ENCODE data around the gene RPA1. TPM values are rescaled to one million over a fixed set of nuclear protein-coding genes. Genes with fewer than 3 reads are reported as not detected.

RPA1 gene
- total and polyA plus RNA-seq, 4 donors: 9.2 to 29.5 (median 11.9) TPM

GRCh38 chr17:1912146-1912545, 82.3 kb downstream of the RPA1 start:
- Histone ChIP-seq H3K9ac (ENCODE audit: low read depth in 1 of 2, low read length in 2 of 2) (no peak overlapping the region), H3K27ac (ENCODE audit: low read depth in 1 of 2, low read length in 2 of 2) (no peak overlapping the region), H3K4me1 (ENCODE audit: control insufficient read depth in 4 of 4, insufficient read depth in 4 of 4, low read length in 3 of 4) (peaks cover 10 to 24% (median 24%) of the 10 kb centered on the region in 4 donors), H3K9me3 (ENCODE audit: control insufficient read depth in 4 of 4, low read length in 3 of 4) (no peaks in the 10 kb centered on the region), H3K4me3 (ENCODE audit: low read depth in 1 of 3, low read length in 3 of 3) (no peak overlapping the region), H3K27me3 (ENCODE audit: control insufficient read depth in 4 of 4, insufficient read depth in 4 of 4, low read length in 3 of 4) (no peaks in the 10 kb centered on the region), H3K36me3 (ENCODE audit: control insufficient read depth in 4 of 4, insufficient read depth in 3 of 4, low read depth in 1 of 4, low read length in 3 of 4) (no peaks in the 10 kb centered on the region)
- TF ChIP-seq GABPA (IDR thresholded peaks at IDR 0.05 in 1 of 2, conservative IDR thresholded peaks at IDR 0.05 in 1 of 2) (no peak), REST (IDR thresholded peaks at IDR 0.05) (no peak), TAF1 (conservative IDR thresholded peaks at IDR 0.05) (no peak), EGR1 (IDR thresholded peaks at IDR 0.05; ENCODE audit: low read depth in 2 of 2) (no peak), SP1 (IDR thresholded peaks at IDR 0.05) (no peak), ZBTB33 (IDR thresholded peaks at IDR 0.05) (no peak), RAD21 (IDR thresholded peaks at IDR 0.05) (no peak), FOXA1 (IDR thresholded peaks at IDR 0.05) (no peak), RXRA (IDR thresholded peaks at IDR 0.05) (no peak), CTCF (IDR thresholded peaks at IDR 0.05; ENCODE audit: low read depth, low read length, missing input control) (no peak), HNF4A (conservative IDR thresholded peaks at IDR 0.05) (no peak), FOXA2 (IDR thresholded peaks at IDR 0.05) (no peak), YY1 (IDR thresholded peaks at IDR 0.05) (no peak), JUND (IDR thresholded peaks at IDR 0.05) (no peak), HNF4G (IDR thresholded peaks at IDR 0.05) (no peak), NR2F2 (IDR thresholded peaks at IDR 0.05) (no peak), MAX (IDR thresholded peaks at IDR 0.05) (no peak)
- DNase-seq (ENCODE audit: low spot score): no peak
- WGBS: 77% methylated on average over 7 of the region's 7 CpGs

GRCh38 chr17:1913702-1914101, 83.9 kb downstream of the RPA1 start:
- H3K36me3 ChIP-seq (ENCODE audit: control insufficient read depth in 4 of 4, insufficient read depth in 3 of 4, low read depth in 1 of 4, low read length in 3 of 4): no peaks in the 10 kb centered on the region

More at GRCh38 chr17:1913702-1914101, 83.9 kb downstream of the RPA1 start:
- WGBS: 93% methylated on average over 14 of the region's 14 CpGs
- Histone ChIP-seq H3K9me3 (ENCODE audit: control insufficient read depth in 4 of 4, low read length in 3 of 4) (no peaks in the 10 kb centered on the region), H3K4me3 (ENCODE audit: low read depth in 1 of 3, low read length in 3 of 3) (no peak overlapping the region), H3K27me3 (ENCODE audit: control insufficient read depth in 4 of 4, insufficient read depth in 4 of 4, low read length in 3 of 4) (no peaks in the 10 kb centered on the region), H3K4me1 (ENCODE audit: control insufficient read depth in 4 of 4, insufficient read depth in 4 of 4, low read length in 3 of 4) (peaks cover 6 to 19% (median 18%) of the 10 kb centered on the region in 4 donors), H3K27ac (ENCODE audit: low read depth in 1 of 2, low read length in 2 of 2) (no peak overlapping the region), H3K9ac (ENCODE audit: low read depth in 1 of 2, low read length in 2 of 2) (no peak overlapping the region)
- DNase-seq (ENCODE audit: low spot score): no peak
- TF ChIP-seq SP1 (IDR thresholded peaks at IDR 0.05) (no peak), RXRA (IDR thresholded peaks at IDR 0.05) (no peak)
